MM.1S (cell line): ENCODE measurements around the gene SLC35E4.

Experiments used
- DNase-seq: peaks from one replicate; pipeline ENCODE4 v3.0.0-alpha.2; 2015
- H2AFZ ChIP-seq: fragments of 300-600 bp; sonication (generic); 2 replicates; pipeline ENCODE4 v1.6.0; 2016; ENCODE audit warnings: antibody characterized with exemption, low read length
- H3F3A ChIP-seq: fragments of 300-600 bp; sonication (generic); 2 replicates; pipeline ENCODE4 v1.6.1; 2016; ENCODE audit warnings: mild to moderate bottlenecking, antibody characterized with exemption, low read length, moderate library complexity, mixed read lengths; ENCODE audit not compliant: insufficient read depth
- H3K27ac ChIP-seq: fragments of 300-600 bp; sonication (generic); 2 replicates; pipeline ENCODE4 v1.5.1; 2016; ENCODE audit warnings: mild to moderate bottlenecking, low read length
- H3K27me3 ChIP-seq: fragments of 300-600 bp; sonication (generic); replicated peaks from 2 replicates; pipeline ENCODE4 v1.6.0; 2016; ENCODE audit warnings: low read length; ENCODE audit not compliant: insufficient read depth
- H3K36me3 ChIP-seq: fragments of 300-600 bp; sonication (generic); replicated peaks from 2 replicates; pipeline ENCODE4 v1.6.1; 2016; ENCODE audit warnings: mild to moderate bottlenecking, low read length, mixed read lengths; ENCODE audit not compliant: insufficient read depth
- H3K4me1 ChIP-seq: fragments of 300-600 bp; sonication (generic); 2 replicates; pipeline ENCODE4 v1.6.1; 2016; ENCODE audit warnings: low read length, mixed read lengths
- H3K4me2 ChIP-seq: fragments of 300-600 bp; sonication (generic); 2 replicates; pipeline ENCODE4 v1.6.0; 2016; ENCODE audit warnings: low read depth, low read length
- H3K4me3 ChIP-seq: fragments of 300-600 bp; sonication (generic); 2 replicates; pipeline ENCODE4 v1.5.1; 2016; ENCODE audit warnings: low read length, mixed read lengths
- H3K79me2 ChIP-seq: fragments of 300-600 bp; sonication (generic); 2 replicates; pipeline ENCODE4 v1.6.1; 2016; ENCODE audit warnings: mixed run types, low read length, mixed read lengths
- H3K9ac ChIP-seq: fragments of 300-600 bp; sonication (generic); 2 replicates; pipeline ENCODE4 v1.6.1; 2016; ENCODE audit warnings: low read length, mixed read lengths
- H3K9me2 ChIP-seq: fragments of 300-600 bp; sonication (generic); replicated peaks from 2 replicates; pipeline ENCODE4 v1.6.1; 2016; ENCODE audit warnings: mild to moderate bottlenecking, low read length, mixed read lengths; ENCODE audit not compliant: insufficient read depth
- H3K9me3 ChIP-seq: fragments of 300-600 bp; sonication (generic); replicated peaks from 2 replicates; pipeline ENCODE4 v1.6.1; 2016; ENCODE audit warnings: mild to moderate bottlenecking, low read length, mixed read lengths; ENCODE audit not compliant: insufficient read depth
- H4K20me1 ChIP-seq: fragments of 300-600 bp; sonication (generic); 2 replicates; pipeline ENCODE4 v1.6.1; 2016; ENCODE audit warnings: mild to moderate bottlenecking, low read length, moderate library complexity, mixed read lengths; ENCODE audit not compliant: insufficient read depth
- CTCF ChIP-seq: fragments of 300-600 bp; sonication (generic); IDR thresholded peaks from 2 replicates; pipeline ENCODE4 v1.5.1; 2016; ENCODE audit warnings: antibody characterized with exemption, low read length, mixed read lengths
- EZH2 ChIP-seq: fragments of 300-600 bp; sonication (generic); optimal IDR thresholded peaks from 2 replicates; pipeline ENCODE3; 2017; ENCODE audit warnings: low read depth, mild to moderate bottlenecking, antibody characterized with exemption, low read length, mixed read lengths
- EZH2phosphoT487 ChIP-seq: fragments of 300-600 bp; sonication (generic); IDR thresholded peaks from 2 replicates; pipeline ENCODE4 v1.6.1; 2018; ENCODE audit warnings: antibody characterized with exemption, low read length

Gene SLC35E4

GRCh38 chr22:30695351-30695851 lies 59.8 kb downstream of the SLC35E4 start:
- Histone ChIP-seq H2AFZ (no peak overlapping the region; the same call in 1 of the 2 replicates), H3K27ac (no peak overlapping the region), H3K36me3 (no peaks in the 10 kb centered on the region), H3K4me2 (peak overlapping the region; percentile 59; the same call in 1 of the 2 replicates), H3F3A (no peaks in the 10 kb centered on the region), H3K9me2 (no peaks in the 10 kb centered on the region), H3K9me3 (no peaks in the 10 kb centered on the region), H3K4me1 (no peaks in the 10 kb centered on the region), H3K4me3 (peak overlapping the region; percentile 63), H3K27me3 (no peaks in the 10 kb centered on the region), H3K79me2 (no peaks in the 10 kb centered on the region), H4K20me1 (no peaks in the 10 kb centered on the region), H3K9ac (no peak overlapping the region)
- TF ChIP-seq EZH2phosphoT487 (no peak), EZH2 (no peak), CTCF (no peak)
- no peak for DNase-seq

DNA sequence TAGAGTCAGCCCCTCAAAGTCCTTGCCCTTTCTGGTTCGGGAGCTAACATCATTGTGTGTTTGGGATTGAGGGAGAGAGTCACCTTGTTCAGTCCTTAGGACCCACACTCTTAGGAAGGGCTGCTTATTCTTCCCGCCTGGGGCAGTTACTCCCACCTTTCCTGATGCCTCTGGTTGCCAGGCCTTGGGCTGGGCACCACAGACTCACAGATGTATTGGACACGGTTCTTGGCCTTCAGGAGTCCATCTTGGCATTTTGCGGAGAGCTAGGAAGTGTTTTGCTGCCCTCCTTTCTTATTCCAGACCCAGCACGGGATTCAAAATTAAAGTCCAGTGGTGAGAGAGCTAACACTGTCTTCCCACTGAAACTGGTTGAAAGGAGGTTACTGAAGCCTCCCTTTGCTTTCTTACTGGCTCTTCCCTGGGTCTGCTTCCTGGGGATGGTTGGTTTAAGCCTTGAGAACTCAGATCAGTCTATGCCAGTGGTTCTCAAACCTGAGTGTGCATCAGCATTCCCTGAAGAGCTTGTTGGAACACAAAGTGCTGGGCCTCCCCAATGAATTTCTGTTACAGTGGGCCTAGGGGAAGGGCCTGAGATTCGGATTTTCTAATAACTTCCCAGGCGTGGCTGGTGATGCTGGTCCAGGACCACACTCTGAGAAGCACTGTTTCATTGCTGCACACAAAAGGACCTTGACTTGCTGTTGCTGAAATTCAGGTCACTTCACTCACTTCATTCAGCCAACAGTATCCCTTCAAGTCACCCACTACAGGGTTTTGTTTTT lies 60.5 kb downstream of the SLC35E4 start:
- no peaks in the 10 kb centered on the region for H3K4me1 ChIP-seq
- no peaks in the 10 kb centered on the region for H3F3A ChIP-seq
- H3K27me3 ChIP-seq: no peaks in the 10 kb centered on the region
- no peaks in the 10 kb centered on the region for H3K79me2 ChIP-seq
- no peaks in the 10 kb centered on the region for H3K9me3 ChIP-seq
- no peak overlapping the region for H2AFZ ChIP-seq
- no peak overlapping the region for H3K4me2 ChIP-seq
- no peak overlapping the region for H3K4me3 ChIP-seq
- H3K27ac ChIP-seq: no peak overlapping the region
- no peaks in the 10 kb centered on the region for H3K36me3 ChIP-seq
- H4K20me1 ChIP-seq: no peaks in the 10 kb centered on the region
- no peaks in the 10 kb centered on the region for H3K9me2 ChIP-seq
- no peak for TF ChIP-seq CTCF
- no peak for TF ChIP-seq EZH2
- TF ChIP-seq EZH2phosphoT487: no peak
- no peak overlapping the region for H3K9ac ChIP-seq
- no peak for DNase-seq
